Measurements from ENCODE around the gene CHCHD6. TPM values are rescaled to one million over a fixed set of nuclear protein-coding genes. Genes with fewer than 3 reads are reported as not detected.

Gene CHCHD6
- total RNA-seq, 1 experiment from 2014 or later, result 40.9 TPM

- DNase-seq (ENCODE audit: low spot score), result no peak
- Mint-ChIP-seq H3K4me1 (peaks cover 29% of the 10 kb centered on the region), H3K9me3 (no peaks in the 10 kb centered on the region), H3K27me3 (ENCODE audit: low read depth) (peaks cover 24% of the 10 kb centered on the region), H3K27ac (no peak overlapping the region), H3K4me3 (no peak overlapping the region), H3K36me3 (no peaks in the 10 kb centered on the region)
- ATAC-seq, result no peak
- TF ChIP-seq GTF2I (CRISPR knock-in tag; conservative IDR thresholded peaks at IDR 0.05) (no peak), PRRX2 (CRISPR knock-in tag; IDR thresholded peaks at IDR 0.05) (no peak), JAZF1 (CRISPR knock-in tag; IDR thresholded peaks at IDR 0.05) (no peak)
- ChIA-PET POLR2A (no interaction called here), CTCF (interaction anchor here (1.2 to 1.9 kb wide), 6 partner anchors 23 to 303 kb away, joined by 3 to 16 read pairs (median 4); no protein-coding TSS in a partner anchor)
Observed at GRCh38 chr3:126683069-126683468, 21.0 kb upstream of the CHCHD6 start.

DNA sequence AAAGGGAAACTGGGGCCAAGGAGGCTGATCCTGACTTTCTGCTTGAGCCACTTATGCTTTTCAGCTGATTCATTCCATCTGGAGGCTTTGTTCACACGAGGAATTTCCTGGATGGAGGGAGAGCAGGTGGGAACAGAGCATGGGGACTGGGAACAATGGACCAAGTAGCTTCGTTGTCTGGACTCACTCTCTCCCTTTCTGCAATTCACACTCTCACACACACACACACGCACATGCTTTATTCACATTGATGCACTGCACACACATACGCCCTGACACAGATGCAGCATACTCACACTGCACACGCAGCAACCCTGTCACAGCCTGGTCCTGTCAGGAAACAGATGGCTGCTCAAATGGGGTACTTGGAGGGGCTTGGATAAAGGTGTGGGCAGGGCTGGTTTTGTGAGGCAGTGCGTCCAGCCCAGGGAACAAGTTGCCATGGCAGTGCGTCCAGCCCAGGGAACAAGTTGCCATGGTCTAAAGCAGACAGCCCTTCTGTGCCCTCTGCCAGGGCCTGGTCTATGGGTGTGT, 19.8 kb upstream of the CHCHD6 start:
- H3K4me1 Mint-ChIP-seq, result peaks cover 26% of the 10 kb centered on the region
- H3K27ac Mint-ChIP-seq, result no peak overlapping the region
- CTCF ChIA-PET, result interaction anchor here (0.6 to 1.9 kb wide), 11 partner anchors 16 to 912 kb away, joined by 3 to 16 read pairs (median 4); no protein-coding TSS in a partner anchor
- ATAC-seq, result no peak
- no peak overlapping the region for H3K4me3 Mint-ChIP-seq
- H3K36me3 Mint-ChIP-seq, result no peaks in the 10 kb centered on the region
- no peak for DNase-seq (ENCODE audit: low spot score)
- no peaks in the 10 kb centered on the region for H3K9me3 Mint-ChIP-seq
- peaks cover 13% of the 10 kb centered on the region for H3K27me3 Mint-ChIP-seq (ENCODE audit: low read depth)
- POLR2A ChIA-PET, result no interaction called here
- TF ChIP-seq AFF4 (CRISPR knock-in tag; IDR thresholded peaks at IDR 0.05; ENCODE audit: borderline replicate concordance) (no peak), ZBTB21 (CRISPR knock-in tag; IDR thresholded peaks at IDR 0.05; ENCODE audit: borderline replicate concordance) (no peak), ZNF138 (CRISPR knock-in tag; conservative IDR thresholded peaks at IDR 0.05) (no peak), JUN (CRISPR knock-in tag; IDR thresholded peaks at IDR 0.05) (no peak), NR3C1 (CRISPR knock-in tag; conservative IDR thresholded peaks at IDR 0.05; ENCODE audit: low read depth) (no peak), ATF3 (CRISPR knock-in tag; conservative IDR thresholded peaks at IDR 0.05) (no peak), HMGXB4 (CRISPR knock-in tag; IDR thresholded peaks at IDR 0.05) (no peak), NR2C2 (CRISPR knock-in tag; IDR thresholded peaks at IDR 0.05) (no peak), CREM (CRISPR knock-in tag; IDR thresholded peaks at IDR 0.05) (no peak), ZNF281 (CRISPR knock-in tag; IDR thresholded peaks at IDR 0.05) (no peak), E2F5 (CRISPR knock-in tag; IDR thresholded peaks at IDR 0.05) (no peak)
- TF ChIP-seq, protein P1, sequence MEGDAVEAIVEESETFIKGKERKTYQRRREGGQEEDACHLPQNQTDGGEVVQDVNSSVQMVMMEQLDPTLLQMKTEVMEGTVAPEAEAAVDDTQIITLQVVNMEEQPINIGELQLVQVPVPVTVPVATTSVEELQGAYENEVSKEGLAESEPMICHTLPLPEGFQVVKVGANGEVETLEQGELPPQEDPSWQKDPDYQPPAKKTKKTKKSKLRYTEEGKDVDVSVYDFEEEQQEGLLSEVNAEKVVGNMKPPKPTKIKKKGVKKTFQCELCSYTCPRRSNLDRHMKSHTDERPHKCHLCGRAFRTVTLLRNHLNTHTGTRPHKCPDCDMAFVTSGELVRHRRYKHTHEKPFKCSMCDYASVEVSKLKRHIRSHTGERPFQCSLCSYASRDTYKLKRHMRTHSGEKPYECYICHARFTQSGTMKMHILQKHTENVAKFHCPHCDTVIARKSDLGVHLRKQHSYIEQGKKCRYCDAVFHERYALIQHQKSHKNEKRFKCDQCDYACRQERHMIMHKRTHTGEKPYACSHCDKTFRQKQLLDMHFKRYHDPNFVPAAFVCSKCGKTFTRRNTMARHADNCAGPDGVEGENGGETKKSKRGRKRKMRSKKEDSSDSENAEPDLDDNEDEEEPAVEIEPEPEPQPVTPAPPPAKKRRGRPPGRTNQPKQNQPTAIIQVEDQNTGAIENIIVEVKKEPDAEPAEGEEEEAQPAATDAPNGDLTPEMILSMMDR (IDR thresholded peaks at IDR 0.05), result no peak
- TF ChIP-seq, protein P2, sequence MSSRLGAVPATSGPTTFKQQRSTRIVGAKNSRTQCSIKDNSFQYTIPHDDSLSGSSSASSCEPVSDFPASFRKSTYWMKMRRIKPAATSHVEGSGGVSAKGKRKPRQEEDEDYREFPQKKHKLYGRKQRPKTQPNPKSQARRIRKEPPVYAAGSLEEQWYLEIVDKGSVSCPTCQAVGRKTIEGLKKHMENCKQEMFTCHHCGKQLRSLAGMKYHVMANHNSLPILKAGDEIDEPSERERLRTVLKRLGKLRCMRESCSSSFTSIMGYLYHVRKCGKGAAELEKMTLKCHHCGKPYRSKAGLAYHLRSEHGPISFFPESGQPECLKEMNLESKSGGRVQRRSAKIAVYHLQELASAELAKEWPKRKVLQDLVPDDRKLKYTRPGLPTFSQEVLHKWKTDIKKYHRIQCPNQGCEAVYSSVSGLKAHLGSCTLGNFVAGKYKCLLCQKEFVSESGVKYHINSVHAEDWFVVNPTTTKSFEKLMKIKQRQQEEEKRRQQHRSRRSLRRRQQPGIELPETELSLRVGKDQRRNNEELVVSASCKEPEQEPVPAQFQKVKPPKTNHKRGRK (CRISPR knock-in tag; IDR thresholded peaks at IDR 0.05; ENCODE audit: borderline replicate concordance), result no peak
- TF ChIP-seq, protein P3, sequence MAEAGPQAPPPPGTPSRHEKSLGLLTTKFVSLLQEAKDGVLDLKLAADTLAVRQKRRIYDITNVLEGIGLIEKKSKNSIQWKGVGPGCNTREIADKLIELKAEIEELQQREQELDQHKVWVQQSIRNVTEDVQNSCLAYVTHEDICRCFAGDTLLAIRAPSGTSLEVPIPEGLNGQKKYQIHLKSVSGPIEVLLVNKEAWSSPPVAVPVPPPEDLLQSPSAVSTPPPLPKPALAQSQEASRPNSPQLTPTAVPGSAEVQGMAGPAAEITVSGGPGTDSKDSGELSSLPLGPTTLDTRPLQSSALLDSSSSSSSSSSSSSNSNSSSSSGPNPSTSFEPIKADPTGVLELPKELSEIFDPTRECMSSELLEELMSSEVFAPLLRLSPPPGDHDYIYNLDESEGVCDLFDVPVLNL (CRISPR knock-in tag; IDR thresholded peaks at IDR 0.05; ENCODE audit: borderline replicate concordance, low read depth), result no peak
- TF ChIP-seq, protein P4, sequence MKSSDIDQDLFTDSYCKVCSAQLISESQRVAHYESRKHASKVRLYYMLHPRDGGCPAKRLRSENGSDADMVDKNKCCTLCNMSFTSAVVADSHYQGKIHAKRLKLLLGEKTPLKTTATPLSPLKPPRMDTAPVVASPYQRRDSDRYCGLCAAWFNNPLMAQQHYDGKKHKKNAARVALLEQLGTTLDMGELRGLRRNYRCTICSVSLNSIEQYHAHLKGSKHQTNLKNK (CRISPR knock-in tag; IDR thresholded peaks at IDR 0.05), result no peak

Measured in WTC11 (cell line).